ENCODE data around the gene RPGRIP1L.

GRCh38 chr16:53693320-53693719 lies 10.3 kb downstream of the RPGRIP1L start:
- TF ChIP-seq, protein P1, sequence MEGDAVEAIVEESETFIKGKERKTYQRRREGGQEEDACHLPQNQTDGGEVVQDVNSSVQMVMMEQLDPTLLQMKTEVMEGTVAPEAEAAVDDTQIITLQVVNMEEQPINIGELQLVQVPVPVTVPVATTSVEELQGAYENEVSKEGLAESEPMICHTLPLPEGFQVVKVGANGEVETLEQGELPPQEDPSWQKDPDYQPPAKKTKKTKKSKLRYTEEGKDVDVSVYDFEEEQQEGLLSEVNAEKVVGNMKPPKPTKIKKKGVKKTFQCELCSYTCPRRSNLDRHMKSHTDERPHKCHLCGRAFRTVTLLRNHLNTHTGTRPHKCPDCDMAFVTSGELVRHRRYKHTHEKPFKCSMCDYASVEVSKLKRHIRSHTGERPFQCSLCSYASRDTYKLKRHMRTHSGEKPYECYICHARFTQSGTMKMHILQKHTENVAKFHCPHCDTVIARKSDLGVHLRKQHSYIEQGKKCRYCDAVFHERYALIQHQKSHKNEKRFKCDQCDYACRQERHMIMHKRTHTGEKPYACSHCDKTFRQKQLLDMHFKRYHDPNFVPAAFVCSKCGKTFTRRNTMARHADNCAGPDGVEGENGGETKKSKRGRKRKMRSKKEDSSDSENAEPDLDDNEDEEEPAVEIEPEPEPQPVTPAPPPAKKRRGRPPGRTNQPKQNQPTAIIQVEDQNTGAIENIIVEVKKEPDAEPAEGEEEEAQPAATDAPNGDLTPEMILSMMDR (conservative IDR thresholded peaks at IDR 0.05 in 1 of 2, IDR thresholded peaks at IDR 0.05 in 1 of 2; ENCODE audit: low read depth in 1 of 2, low read length in 2 of 2): no peak
- TF ChIP-seq EZH2 (IDR thresholded peaks at IDR 0.05; ENCODE audit: low read length, missing control alignments): no peak

All from fibroblast of lung (primary cell).